GM19193 (cell line): ENCODE measurements around the gene IGSF22.

Source experiments
- POLR2A ChIP-seq: IDR thresholded peaks from 4 replicates; pipeline ENCODE4 v1.6.1; 2011; ENCODE audit not compliant: insufficient read depth, insufficient read length; ENCODE audit errors: extremely low read depth

IGSF22 gene

DNA sequence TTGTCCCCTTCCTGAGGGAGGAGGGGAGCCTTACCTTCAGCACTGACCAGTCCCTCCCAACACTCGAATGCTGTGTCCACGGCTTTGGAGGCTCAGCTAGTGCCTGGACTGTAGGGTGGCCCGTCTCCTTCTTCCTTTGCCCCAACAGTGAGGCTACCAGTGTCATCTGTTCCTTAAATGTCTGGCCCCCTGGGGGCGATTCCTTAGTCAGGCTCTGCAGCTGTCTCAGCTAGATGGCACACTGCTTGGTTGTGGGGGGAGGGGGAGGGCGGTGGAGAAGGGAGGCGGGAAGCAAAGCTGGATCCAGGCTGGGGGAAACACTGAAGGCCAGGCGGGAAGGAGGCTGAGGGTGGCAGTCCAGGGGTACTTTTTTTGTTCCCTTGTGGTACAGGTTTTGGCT, at the start of gene IGSF22:
Gene IGSF22 (minus strand): TSS at position 149 of the 400 bp plus-strand sequence. CDS start 1,952 bp downstream, outside the sequence.
- TF ChIP-seq POLR2A: no peak

- TF ChIP-seq POLR2A: no peak
Measured at GRCh38 chr11:18774801-18775200, 48.8 kb upstream of the IGSF22 start.

DNA sequence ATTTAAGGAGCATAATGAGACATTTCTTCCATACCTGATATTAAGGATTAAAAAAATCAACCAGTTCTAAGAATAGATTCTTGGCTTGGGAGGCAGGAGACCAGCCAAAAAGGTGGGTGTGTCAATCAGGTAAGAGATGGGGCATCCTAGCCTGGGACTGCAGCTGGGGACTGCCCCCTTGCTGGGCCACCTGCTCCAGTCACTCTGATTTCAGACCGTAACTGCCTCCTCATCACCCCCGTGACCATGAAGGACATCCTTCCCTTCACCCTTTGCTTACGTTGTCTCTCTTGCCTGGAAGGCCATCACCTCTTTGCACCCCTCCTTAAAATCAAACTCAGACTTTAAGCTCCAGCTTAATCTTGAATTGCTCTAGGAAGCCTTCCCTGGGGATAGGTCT, 47.7 kb upstream of the IGSF22 start:
- TF ChIP-seq POLR2A: no peak

GRCh38 chr11:18773104-18773503, 47.1 kb upstream of the IGSF22 start:
- no peak for TF ChIP-seq POLR2A

- no peak for TF ChIP-seq POLR2A
Measured at GRCh38 chr11:18772211-18772610, 46.2 kb upstream of the IGSF22 start.

DNA sequence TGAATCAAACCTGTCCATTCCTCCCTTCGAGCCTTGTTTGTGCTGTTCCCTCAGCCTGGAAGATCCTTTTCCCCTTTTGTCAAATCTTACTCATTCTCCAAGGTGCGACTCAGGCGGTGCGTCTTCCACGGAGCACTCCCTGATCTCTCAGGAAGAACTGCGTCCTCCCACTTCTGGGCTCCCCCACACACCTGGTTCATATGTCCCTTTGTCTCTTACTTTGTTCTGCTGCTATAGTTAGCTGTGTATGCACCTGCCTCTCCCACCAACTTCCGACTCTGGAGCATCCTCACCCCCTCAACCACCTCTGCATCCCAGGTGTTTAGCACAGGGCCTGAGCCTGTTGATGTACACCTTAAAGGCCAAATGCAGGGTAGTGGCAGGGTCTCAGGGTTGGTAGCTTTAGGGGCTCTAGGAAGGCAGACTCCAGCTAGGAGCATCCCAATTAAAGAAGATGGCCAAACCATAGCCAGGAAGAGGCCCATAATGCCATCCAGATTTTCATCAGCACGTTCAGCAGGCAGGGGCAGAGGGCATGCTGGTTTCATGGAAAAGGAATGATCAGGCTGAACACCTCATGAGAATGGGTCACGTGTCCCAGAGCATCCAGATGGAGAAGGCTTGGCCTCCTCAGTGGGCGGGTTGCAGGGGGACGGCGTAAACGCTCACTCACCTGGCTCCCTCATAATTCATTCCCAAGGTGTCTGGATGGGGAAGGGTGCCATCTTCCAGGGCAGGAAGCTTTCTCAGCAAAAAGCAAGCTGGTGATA, 45.5 kb upstream of the IGSF22 start:
- TF ChIP-seq POLR2A: no peak

DNA sequence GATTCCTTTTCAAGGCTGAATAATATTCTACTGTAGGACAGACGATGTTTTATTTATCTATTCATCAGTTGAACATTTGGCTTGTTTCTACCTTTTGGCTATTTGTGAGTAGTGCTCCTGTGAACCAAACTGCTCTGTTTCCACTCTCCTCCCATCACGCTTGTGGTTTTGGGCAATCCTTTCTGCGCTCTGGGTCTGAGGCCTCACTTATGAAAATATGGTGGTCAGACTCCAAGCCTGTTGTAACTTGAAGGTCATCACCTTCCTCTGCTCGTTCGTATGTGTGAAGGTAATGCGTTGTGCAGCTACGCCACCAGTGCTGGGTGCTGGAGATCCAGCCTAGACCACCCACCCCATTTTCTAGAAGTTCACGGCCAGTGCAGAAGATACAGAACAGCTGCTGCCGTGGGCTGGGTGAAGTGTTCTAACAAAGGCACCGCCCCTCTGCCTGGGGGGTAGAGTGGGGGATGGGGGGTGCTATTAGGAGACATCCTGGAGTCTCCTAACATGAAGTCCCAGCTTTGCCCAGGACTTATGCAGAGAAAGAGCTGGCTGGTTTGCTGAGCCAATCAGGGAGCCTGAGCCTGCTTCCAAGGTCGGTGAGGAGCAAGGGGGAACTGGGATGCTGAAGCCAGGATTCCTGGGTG, 44.6 kb upstream of the IGSF22 start:
- no peak for TF ChIP-seq POLR2A

GRCh38 chr11:18769802-18770456, 43.9 kb upstream of the IGSF22 start:
- TF ChIP-seq POLR2A: peak; percentile 14

DNA sequence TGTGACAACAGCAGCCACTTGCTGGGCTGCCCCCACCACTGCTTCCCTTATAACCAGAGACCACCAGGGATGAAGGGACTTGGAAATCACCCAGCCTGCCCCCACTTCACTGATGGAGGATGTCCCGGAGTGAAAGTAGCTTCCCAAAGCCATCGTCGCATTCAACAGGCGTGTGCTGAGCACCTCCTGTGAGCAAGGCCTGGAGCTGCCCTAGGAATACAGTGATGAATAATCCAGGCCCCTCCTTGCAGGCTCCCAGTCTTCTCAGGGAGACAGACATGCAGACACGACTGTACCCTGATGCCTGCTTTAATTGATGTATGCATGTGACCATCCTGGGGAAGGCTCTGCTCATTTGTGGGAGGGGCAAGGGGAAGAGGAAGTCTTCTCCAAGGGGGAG, 43.0 kb upstream of the IGSF22 start:
- no peak for TF ChIP-seq POLR2A

- TF ChIP-seq POLR2A: peak; percentile 28
Measured at GRCh38 chr11:18768472-18768901, 42.5 kb upstream of the IGSF22 start.

DNA sequence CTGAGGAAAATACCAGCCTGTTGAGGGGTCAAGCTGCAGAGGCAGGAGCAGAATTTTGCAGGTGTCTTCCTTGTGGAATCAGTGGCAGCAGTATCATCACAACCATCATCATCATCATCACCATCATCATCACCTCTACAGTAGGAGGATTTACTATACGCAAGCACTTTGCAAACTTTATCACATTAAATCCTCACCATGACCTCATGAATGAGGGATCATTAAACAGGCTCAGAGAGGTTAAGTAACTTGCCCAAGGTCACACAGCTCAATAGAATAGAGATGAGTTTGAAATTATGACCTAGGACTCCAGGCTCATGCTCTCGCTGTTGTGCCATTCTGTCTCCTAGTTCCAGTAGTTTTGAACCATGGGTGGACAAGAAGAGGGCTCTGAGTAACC, 40.0 kb upstream of the IGSF22 start:
- no peak for TF ChIP-seq POLR2A

GRCh38 chr11:18765554-18765953, 39.6 kb upstream of the IGSF22 start:
- no peak for TF ChIP-seq POLR2A

DNA sequence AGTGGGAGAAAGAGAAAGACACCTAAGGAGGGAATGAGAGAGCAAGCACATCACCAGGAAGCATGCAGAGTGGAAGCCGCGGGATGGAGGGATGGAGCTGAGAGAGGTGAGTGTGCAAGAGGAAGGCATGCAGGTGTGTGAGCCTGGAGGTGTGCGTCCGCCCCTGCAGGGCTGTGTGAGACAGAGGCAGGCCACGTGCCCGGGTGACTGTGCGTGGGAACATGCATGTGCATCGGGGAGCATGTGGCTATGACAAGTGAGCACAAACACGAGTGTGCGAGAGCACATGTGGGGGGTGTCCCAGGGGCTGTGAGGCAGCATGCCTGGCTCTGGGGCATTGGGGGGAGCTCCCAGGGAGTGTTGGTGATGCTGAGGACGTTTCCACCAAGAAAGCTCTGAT, 35.8 kb upstream of the IGSF22 start:
- TF ChIP-seq POLR2A: no peak

DNA sequence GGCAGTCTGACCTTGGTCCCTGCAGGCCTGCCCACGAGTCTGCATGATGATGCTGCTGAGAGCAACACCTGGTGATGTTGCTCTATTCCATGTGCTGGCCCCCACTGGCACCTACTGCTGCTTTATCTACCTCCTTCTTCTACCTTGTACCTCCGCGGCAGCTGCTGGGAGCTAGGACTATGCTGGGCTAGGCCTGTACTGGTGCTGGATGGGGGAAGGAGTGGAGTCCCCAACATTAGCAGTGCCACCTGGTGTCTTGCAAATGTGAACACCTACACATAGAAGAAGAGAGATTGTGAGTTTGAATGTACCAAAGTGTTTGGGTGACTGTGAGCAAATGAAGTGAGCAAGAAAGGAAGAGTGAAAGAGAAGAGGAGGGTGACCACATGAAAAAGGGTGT, 35.2 kb upstream of the IGSF22 start:
- TF ChIP-seq POLR2A: no peak

DNA sequence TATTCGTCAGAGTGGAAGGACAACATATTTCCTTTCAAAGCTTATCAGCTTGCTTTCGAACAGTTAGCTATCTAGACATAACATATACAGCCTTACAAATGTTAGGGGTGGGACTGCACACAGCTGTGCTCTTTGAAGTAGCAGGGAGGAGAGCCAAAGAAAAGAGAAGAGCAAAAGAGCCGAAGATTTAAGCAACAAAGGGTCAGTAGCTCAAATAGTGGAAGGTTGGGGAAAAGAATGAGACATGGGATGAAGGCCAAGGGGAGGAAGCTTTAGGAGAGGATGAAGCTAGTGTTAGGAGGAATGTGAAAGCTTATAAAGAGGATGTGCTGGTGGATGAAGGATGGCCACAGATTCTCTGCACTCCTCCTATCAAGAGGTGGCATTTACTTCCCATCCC, 31.8 kb upstream of the IGSF22 start:
- no peak for TF ChIP-seq POLR2A

GRCh38 chr11:18756889-18757288, 30.9 kb upstream of the IGSF22 start:
- TF ChIP-seq POLR2A: no peak

- TF ChIP-seq POLR2A: no peak
Measured at GRCh38 chr11:18754308-18754707, 28.3 kb upstream of the IGSF22 start.

DNA sequence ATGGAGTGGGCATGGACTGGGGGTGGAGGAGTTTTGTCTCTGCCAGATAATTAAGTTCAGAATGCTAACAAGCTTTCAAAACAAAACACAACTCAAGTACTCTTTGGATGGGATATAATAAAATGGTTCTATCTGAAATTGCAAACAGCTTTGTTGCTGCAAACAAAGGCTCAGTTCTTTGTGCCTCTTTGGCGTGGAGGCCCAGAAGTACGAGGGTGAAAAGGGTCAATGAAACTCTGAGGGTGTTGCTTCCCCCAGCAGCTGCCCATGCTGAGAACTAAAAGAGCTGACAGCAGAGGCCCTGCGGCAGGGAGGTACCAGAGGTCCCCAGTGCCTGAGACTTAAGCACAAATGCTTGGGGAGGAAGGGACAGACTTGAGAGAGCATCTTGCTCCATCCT, 26.5 kb upstream of the IGSF22 start:
- no peak for TF ChIP-seq POLR2A
